HG03066 (cell line): ENCODE measurements around the gene RAPGEF4.

ENCODE experiments used
- ATAC-seq: cut with Tn5 transposase; IDR thresholded peaks from one replicate; pipeline ENCODE4 v1.9.1; 2021; ENCODE audit warnings: low read depth; ENCODE audit not compliant: unreplicated experiment

The RAPGEF4 gene

GRCh38 chr2:172735582-172736423 lies at the start of gene RAPGEF4:
RAPGEF4 (plus strand) TSS chr2:172735845; CDS start chr2:172735984, 139 bp downstream.
- no peak for ATAC-seq

GRCh38 chr2:172693037-172693436 lies 42.6 kb upstream of the RAPGEF4 start:
- ATAC-seq = no peak

GRCh38 chr2:172693529-172694455 lies 41.9 kb upstream of the RAPGEF4 start:
- ATAC-seq = no peak

- no peak for ATAC-seq
These were observed 38.3 kb upstream of the RAPGEF4 start for GRCh38 chr2:172697296-172697695.

GRCh38 chr2:172698041-172698863 lies 37.4 kb upstream of the RAPGEF4 start:
- ATAC-seq = peak; percentile 75

GRCh38 chr2:172701250-172701649 lies 34.4 kb upstream of the RAPGEF4 start:
- no peak for ATAC-seq

GRCh38 chr2:172702451-172702850 lies 33.2 kb upstream of the RAPGEF4 start:
- ATAC-seq = no peak

GRCh38 chr2:172704072-172704936 lies 31.3 kb upstream of the RAPGEF4 start:
- ATAC-seq = no peak

GRCh38 chr2:172705352-172705751 lies 30.3 kb upstream of the RAPGEF4 start:
- ATAC-seq = no peak

GRCh38 chr2:172708247-172708646 lies 27.4 kb upstream of the RAPGEF4 start:
- no peak for ATAC-seq

- ATAC-seq = no peak
These were observed 25.9 kb upstream of the RAPGEF4 start for GRCh38 chr2:172709566-172710291.

GRCh38 chr2:172710584-172711047 lies 25.0 kb upstream of the RAPGEF4 start:
- no peak for ATAC-seq

GRCh38 chr2:172711110-172711509 lies 24.5 kb upstream of the RAPGEF4 start:
- ATAC-seq = no peak

- no peak for ATAC-seq
These were observed 23.4 kb upstream of the RAPGEF4 start for GRCh38 chr2:172712251-172712650.

GRCh38 chr2:172713365-172713875 lies 22.2 kb upstream of the RAPGEF4 start:
- ATAC-seq = no peak

GRCh38 chr2:172722481-172722880 lies 13.2 kb upstream of the RAPGEF4 start:
- no peak for ATAC-seq

GRCh38 chr2:172723286-172723685 lies 12.4 kb upstream of the RAPGEF4 start:
- ATAC-seq = no peak

GRCh38 chr2:172724724-172725123 lies 10.9 kb upstream of the RAPGEF4 start:
- no peak for ATAC-seq

- ATAC-seq = no peak
These were observed 10.4 kb upstream of the RAPGEF4 start for GRCh38 chr2:172725284-172725683.
